ENCODE measurements around the gene TBX2. TPM values are rescaled to one million over a fixed set of nuclear protein-coding genes. Genes with fewer than 3 reads are reported as not detected.

The TBX2 gene
- total and polyA plus RNA-seq, 9 of the 15 experiments (the other 6 are each of a cell fraction or from before 2014, with no cell fraction given), result 0.18 TPM; not detected in 8

DNA sequence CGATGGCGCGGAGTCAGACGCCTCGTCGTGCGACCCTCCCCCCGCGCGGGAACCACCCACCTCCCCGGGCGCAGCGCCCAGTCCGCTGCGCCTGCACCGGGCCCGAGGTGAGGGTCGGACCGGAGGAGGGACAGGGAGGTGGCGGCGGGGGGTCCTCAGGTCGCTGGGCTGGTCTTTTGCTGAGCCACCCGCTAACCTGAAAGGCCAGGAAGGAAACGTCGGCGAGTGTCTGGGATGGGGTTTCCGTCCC is 4.9 kb downstream of the TBX2 start:
- Histone ChIP-seq H3K27ac (ENCODE audit: extremely low read depth, low read depth, low read length) (no peak overlapping the region), H3K9me3 (replicated peaks; ENCODE audit: control insufficient read depth, insufficient read depth, low read depth, low read length) (no peaks in the 10 kb centered on the region), H3K27me3 (ENCODE audit: control insufficient read depth in 2 of 2, insufficient read depth in 2 of 2, low read length in 2 of 2) (peaks cover 17 to 70% of the 10 kb centered on the region in 2 experiments; a peak in 3 of 5 replicates), H3K4me1 (replicated peaks in 1 of 2; ENCODE audit: control insufficient read depth in 2 of 2, insufficient read depth in 2 of 2, low read length in 2 of 2) (peaks cover 0 to 20% of the 10 kb centered on the region in 2 experiments; a peak in 2 of 5 replicates), H3K4me2 (ENCODE audit: insufficient read depth, low read length) (no peak overlapping the region), H4K20me1 (replicated peaks; ENCODE audit: control insufficient read depth, insufficient read depth, low read length) (no peaks in the 10 kb centered on the region), H2AFZ (ENCODE audit: low read depth, low read length) (no peak overlapping the region), H3K79me2 (ENCODE audit: control insufficient read depth, insufficient read depth, low read length) (no peaks in the 10 kb centered on the region), H3K9ac (ENCODE audit: insufficient read depth in 1 of 2, low read depth in 2 of 2, low read length in 2 of 2) (no peak overlapping the region), H3K9me1 (ENCODE audit: control insufficient read depth, insufficient read depth, low read length) (no peaks in the 10 kb centered on the region), H3K36me3 (ENCODE audit: control insufficient read depth, insufficient read depth, low read length) (no peaks in the 10 kb centered on the region), H3K4me3 (no peak overlapping the region)
- no peak for DNase-seq (ENCODE audit: extremely low read depth in 1 of 4, low spot score in 3 of 4)
- ChIA-PET CTCF (ENCODE audit: low intra/inter-chr PET ratio) (no interaction called here), POLR2A (no interaction called here)
- in situ Hi-C loops (cut with MboI) (no loop called here), intact Hi-C loops (cut with micrococcal nuclease) (no loop called here)
- no peak for ATAC-seq
- WGBS (ENCODE audit: insufficient coverage, low coverage, missing lambda C conversion rate), result no CpG with 5 or more reads among the region's 27 CpGs
- BruUV-seq (replicated peaks), result no TSS peak
- FAIRE-seq, result no peak
- no peak for TF ChIP-seq ZNF24 (IDR thresholded peaks at IDR 0.05)
- no peak for TF ChIP-seq PTRF (tag; IDR thresholded peaks at IDR 0.05)
- TF ChIP-seq PHF20 (IDR thresholded peaks at IDR 0.05; ENCODE audit: partially characterized antibody), result no peak
- no peak for TF ChIP-seq RUNX1 (IDR thresholded peaks at IDR 0.05; ENCODE audit: low read depth)
- TF ChIP-seq, protein P1, sequence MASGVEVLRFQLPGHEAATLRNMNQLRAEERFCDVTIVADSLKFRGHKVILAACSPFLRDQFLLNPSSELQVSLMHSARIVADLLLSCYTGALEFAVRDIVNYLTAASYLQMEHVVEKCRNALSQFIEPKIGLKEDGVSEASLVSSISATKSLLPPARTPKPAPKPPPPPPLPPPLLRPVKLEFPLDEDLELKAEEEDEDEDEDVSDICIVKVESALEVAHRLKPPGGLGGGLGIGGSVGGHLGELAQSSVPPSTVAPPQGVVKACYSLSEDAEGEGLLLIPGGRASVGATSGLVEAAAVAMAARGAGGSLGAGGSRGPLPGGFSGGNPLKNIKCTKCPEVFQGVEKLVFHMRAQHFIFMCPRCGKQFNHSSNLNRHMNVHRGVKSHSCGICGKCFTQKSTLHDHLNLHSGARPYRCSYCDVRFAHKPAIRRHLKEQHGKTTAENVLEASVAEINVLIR (CRISPR knock-in tag; IDR thresholded peaks at IDR 0.05), result no peak
- no peak for TF ChIP-seq BRF1 (IDR thresholded peaks at IDR 0.05; ENCODE audit: borderline replicate concordance, extremely low read depth, insufficient read length)
- no peak for TF ChIP-seq SIN3B (IDR thresholded peaks at IDR 0.05; ENCODE audit: low read depth)
- TF ChIP-seq SIX5 (IDR thresholded peaks at IDR 0.05; ENCODE audit: borderline replicate concordance in 1 of 2, insufficient read depth in 1 of 2, low read depth in 1 of 2, low read length in 2 of 2), result no peak
- TF ChIP-seq KDM2B (CRISPR knock-in tag; IDR thresholded peaks at IDR 0.05), result no peak
- TF ChIP-seq, protein P2, sequence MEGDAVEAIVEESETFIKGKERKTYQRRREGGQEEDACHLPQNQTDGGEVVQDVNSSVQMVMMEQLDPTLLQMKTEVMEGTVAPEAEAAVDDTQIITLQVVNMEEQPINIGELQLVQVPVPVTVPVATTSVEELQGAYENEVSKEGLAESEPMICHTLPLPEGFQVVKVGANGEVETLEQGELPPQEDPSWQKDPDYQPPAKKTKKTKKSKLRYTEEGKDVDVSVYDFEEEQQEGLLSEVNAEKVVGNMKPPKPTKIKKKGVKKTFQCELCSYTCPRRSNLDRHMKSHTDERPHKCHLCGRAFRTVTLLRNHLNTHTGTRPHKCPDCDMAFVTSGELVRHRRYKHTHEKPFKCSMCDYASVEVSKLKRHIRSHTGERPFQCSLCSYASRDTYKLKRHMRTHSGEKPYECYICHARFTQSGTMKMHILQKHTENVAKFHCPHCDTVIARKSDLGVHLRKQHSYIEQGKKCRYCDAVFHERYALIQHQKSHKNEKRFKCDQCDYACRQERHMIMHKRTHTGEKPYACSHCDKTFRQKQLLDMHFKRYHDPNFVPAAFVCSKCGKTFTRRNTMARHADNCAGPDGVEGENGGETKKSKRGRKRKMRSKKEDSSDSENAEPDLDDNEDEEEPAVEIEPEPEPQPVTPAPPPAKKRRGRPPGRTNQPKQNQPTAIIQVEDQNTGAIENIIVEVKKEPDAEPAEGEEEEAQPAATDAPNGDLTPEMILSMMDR (IDR thresholded peaks at IDR 0.05 in 2 of 3, conservative IDR thresholded peaks at IDR 0.05 in 1 of 3; ENCODE audit: insufficient read depth in 2 of 3, low read depth in 1 of 3, low read length in 3 of 3), result no peak
- TF ChIP-seq ZKSCAN1 (IDR thresholded peaks at IDR 0.05; ENCODE audit: low read depth, low read length), result no peak
- TF ChIP-seq, protein P3, sequence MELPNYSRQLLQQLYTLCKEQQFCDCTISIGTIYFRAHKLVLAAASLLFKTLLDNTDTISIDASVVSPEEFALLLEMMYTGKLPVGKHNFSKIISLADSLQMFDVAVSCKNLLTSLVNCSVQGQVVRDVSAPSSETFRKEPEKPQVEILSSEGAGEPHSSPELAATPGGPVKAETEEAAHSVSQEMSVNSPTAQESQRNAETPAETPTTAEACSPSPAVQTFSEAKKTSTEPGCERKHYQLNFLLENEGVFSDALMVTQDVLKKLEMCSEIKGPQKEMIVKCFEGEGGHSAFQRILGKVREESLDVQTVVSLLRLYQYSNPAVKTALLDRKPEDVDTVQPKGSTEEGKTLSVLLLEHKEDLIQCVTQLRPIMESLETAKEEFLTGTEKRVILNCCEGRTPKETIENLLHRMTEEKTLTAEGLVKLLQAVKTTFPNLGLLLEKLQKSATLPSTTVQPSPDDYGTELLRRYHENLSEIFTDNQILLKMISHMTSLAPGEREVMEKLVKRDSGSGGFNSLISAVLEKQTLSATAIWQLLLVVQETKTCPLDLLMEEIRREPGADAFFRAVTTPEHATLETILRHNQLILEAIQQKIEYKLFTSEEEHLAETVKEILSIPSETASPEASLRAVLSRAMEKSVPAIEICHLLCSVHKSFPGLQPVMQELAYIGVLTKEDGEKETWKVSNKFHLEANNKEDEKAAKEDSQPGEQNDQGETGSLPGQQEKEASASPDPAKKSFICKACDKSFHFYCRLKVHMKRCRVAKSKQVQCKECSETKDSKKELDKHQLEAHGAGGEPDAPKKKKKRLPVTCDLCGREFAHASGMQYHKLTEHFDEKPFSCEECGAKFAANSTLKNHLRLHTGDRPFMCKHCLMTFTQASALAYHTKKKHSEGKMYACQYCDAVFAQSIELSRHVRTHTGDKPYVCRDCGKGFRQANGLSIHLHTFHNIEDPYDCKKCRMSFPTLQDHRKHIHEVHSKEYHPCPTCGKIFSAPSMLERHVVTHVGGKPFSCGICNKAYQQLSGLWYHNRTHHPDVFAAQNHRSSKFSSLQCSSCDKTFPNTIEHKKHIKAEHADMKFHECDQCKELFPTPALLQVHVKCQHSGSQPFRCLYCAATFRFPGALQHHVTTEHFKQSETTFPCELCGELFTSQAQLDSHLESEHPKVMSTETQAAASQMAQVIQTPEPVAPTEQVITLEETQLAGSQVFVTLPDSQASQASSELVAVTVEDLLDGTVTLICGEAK (IDR thresholded peaks at IDR 0.05), result no peak
- TF ChIP-seq, protein P3 (CRISPR knock-in tag; IDR thresholded peaks at IDR 0.05), result no peak
